Activated naive CD8-positive, alpha-beta T cell treated with anti-CD3 and anti-CD28 coated beads, Interleukin-2, amount 10 ng/mL, durations not matched to agents 7 days and 5 days (primary cell): ENCODE measurements around the gene CDC42BPA. TPM values are rescaled to one million over a fixed set of nuclear protein-coding genes. Genes with fewer than 3 reads are reported as not detected.

ENCODE experiments used
- ATAC-seq: fragments of 150-1000 bp; cut with Tn5 transposase; one replicate; pipeline ENCODE4 v1.10.0; 2021; ENCODE audit warnings: low read depth, moderate library complexity
- POLR2A ChIA-PET: fragments of 350-600 bp; sonication (Branson Sonifier 250); formaldehyde crosslinking; loops from one replicate; lab custom pipeline; 2021; ENCODE audit warnings: antibody characterized with exemption; lab: Charles Lee
- DNase-seq: peaks from one replicate; pipeline ENCODE4 v3.0.0; 2021
- H3K27ac Mint-ChIP-seq: one replicate; pipeline ENCODE4 v1.8.0; 2022; ENCODE audit warnings: mild to moderate bottlenecking, mixed read lengths
- H3K27me3 Mint-ChIP-seq: one replicate; pipeline ENCODE4 v1.8.0; 2022; ENCODE audit warnings: mild to moderate bottlenecking, moderate library complexity, mixed read lengths
- H3K36me3 Mint-ChIP-seq: one replicate; pipeline ENCODE4 v1.8.0; 2021; ENCODE audit warnings: mild to moderate bottlenecking, mixed read lengths
- H3K4me1 Mint-ChIP-seq: one replicate; pipeline ENCODE4 v1.8.0; 2021; ENCODE audit warnings: mixed read lengths
- H3K4me3 Mint-ChIP-seq: one replicate; pipeline ENCODE4 v1.8.0; 2022; ENCODE audit warnings: mild to moderate bottlenecking, moderate library complexity, mixed read lengths
- H3K9me3 Mint-ChIP-seq: one replicate; pipeline ENCODE4 v1.8.0; 2021; ENCODE audit warnings: mixed read lengths
- total RNA-seq, 2 experiments: library from RNA; stranded (reverse); gene quantifications; one replicate each; pipeline ENCODE4 v1.2.3, GENCODE V29; 2021

The CDC42BPA gene
- total RNA-seq, 2 experiments from 2014 or later: 0.91 to 1.2 TPM

GRCh38 chr1:227311389-227312001 is 6.8 kb downstream of the CDC42BPA start:
- Mint-ChIP-seq H3K27ac (no peak overlapping the region), H3K27me3 (peaks cover 30% of the 10 kb centered on the region), H3K4me3 (no peak overlapping the region), H3K4me1 (no peaks in the 10 kb centered on the region), H3K36me3 (no peaks in the 10 kb centered on the region), H3K9me3 (no peaks in the 10 kb centered on the region)
- no peak for DNase-seq
- no peak for ATAC-seq
- POLR2A ChIA-PET: no interaction called here

- no peak for DNase-seq
- H3K27me3 Mint-ChIP-seq: peaks cover 18% of the 10 kb centered on the region
- peaks cover 1% of the 10 kb centered on the region for H3K36me3 Mint-ChIP-seq
- no peak for ATAC-seq
- H3K27ac Mint-ChIP-seq: no peak overlapping the region
- H3K4me3 Mint-ChIP-seq: no peak overlapping the region
- no peaks in the 10 kb centered on the region for H3K4me1 Mint-ChIP-seq
- POLR2A ChIA-PET: interaction anchor here (0.7 kb wide), 1 partner anchor 1568 kb away, joined by 5 read pairs; no protein-coding TSS in a partner anchor
- H3K9me3 Mint-ChIP-seq: no peaks in the 10 kb centered on the region
Measured at GRCh38 chr1:227308367-227309336, 9.6 kb downstream of the CDC42BPA start.

- DNase-seq (no peak), ATAC-seq (no peak)
- no peak overlapping the region for H3K4me3 Mint-ChIP-seq
- peaks cover 15% of the 10 kb centered on the region for H3K27me3 Mint-ChIP-seq
- no peaks in the 10 kb centered on the region for H3K9me3 Mint-ChIP-seq
- H3K27ac Mint-ChIP-seq: no peak overlapping the region
- POLR2A ChIA-PET: no interaction called here
- peaks cover 1% of the 10 kb centered on the region for H3K36me3 Mint-ChIP-seq
- H3K4me1 Mint-ChIP-seq: no peaks in the 10 kb centered on the region
Measured at GRCh38 chr1:227306689-227307088, 11.6 kb downstream of the CDC42BPA start.

GRCh38 chr1:227305894-227306626 is 12.2 kb downstream of the CDC42BPA start:
- H3K36me3 Mint-ChIP-seq: peaks cover 1% of the 10 kb centered on the region

GRCh38 chr1:227304665-227305064 is 13.6 kb downstream of the CDC42BPA start:
- H3K4me1 Mint-ChIP-seq: no peaks in the 10 kb centered on the region
- H3K4me3 Mint-ChIP-seq: no peak overlapping the region
- POLR2A ChIA-PET: no interaction called here
- H3K27me3 Mint-ChIP-seq: peaks cover 11% of the 10 kb centered on the region
- DNase-seq (no peak), ATAC-seq (no peak)
- H3K9me3 Mint-ChIP-seq: no peaks in the 10 kb centered on the region
- H3K36me3 Mint-ChIP-seq: peaks cover 1% of the 10 kb centered on the region
- no peak overlapping the region for H3K27ac Mint-ChIP-seq

More at GRCh38 chr1:227305894-227306626, 12.2 kb downstream of the CDC42BPA start:
- POLR2A ChIA-PET: no interaction called here
- H3K4me1 Mint-ChIP-seq: no peaks in the 10 kb centered on the region
- no peak for ATAC-seq
- no peak for DNase-seq
- no peaks in the 10 kb centered on the region for H3K9me3 Mint-ChIP-seq
- no peak overlapping the region for H3K4me3 Mint-ChIP-seq
- H3K27me3 Mint-ChIP-seq: peaks cover 11% of the 10 kb centered on the region
- H3K27ac Mint-ChIP-seq: no peak overlapping the region

GRCh38 chr1:227303662-227304061 is 14.6 kb downstream of the CDC42BPA start:
- POLR2A ChIA-PET: no interaction called here
- H3K4me3 Mint-ChIP-seq: no peak overlapping the region
- H3K4me1 Mint-ChIP-seq: no peaks in the 10 kb centered on the region
- H3K9me3 Mint-ChIP-seq: no peaks in the 10 kb centered on the region
- ATAC-seq: no peak
- no peak for DNase-seq
- peaks cover 1% of the 10 kb centered on the region for H3K36me3 Mint-ChIP-seq
- no peak overlapping the region for H3K27ac Mint-ChIP-seq
- peaks cover 13% of the 10 kb centered on the region for H3K27me3 Mint-ChIP-seq

GRCh38 chr1:227300682-227301081 is 17.6 kb downstream of the CDC42BPA start:
- H3K4me3 Mint-ChIP-seq: no peak overlapping the region
- no peak for DNase-seq
- no peak for ATAC-seq
- H3K9me3 Mint-ChIP-seq: no peaks in the 10 kb centered on the region
- peaks cover 1% of the 10 kb centered on the region for H3K36me3 Mint-ChIP-seq
- H3K27me3 Mint-ChIP-seq: peaks cover 12% of the 10 kb centered on the region
- H3K4me1 Mint-ChIP-seq: no peaks in the 10 kb centered on the region
- POLR2A ChIA-PET: no interaction called here
- no peak overlapping the region for H3K27ac Mint-ChIP-seq

GRCh38 chr1:227299688-227300087 is 18.6 kb downstream of the CDC42BPA start:
- no peak for DNase-seq
- Mint-ChIP-seq H3K4me1 (no peaks in the 10 kb centered on the region), H3K9me3 (no peaks in the 10 kb centered on the region), H3K27me3 (peaks cover 12% of the 10 kb centered on the region), H3K36me3 (no peaks in the 10 kb centered on the region), H3K27ac (no peak overlapping the region), H3K4me3 (no peak overlapping the region)
- POLR2A ChIA-PET: no interaction called here
- no peak for ATAC-seq

- Mint-ChIP-seq H3K36me3 (no peaks in the 10 kb centered on the region), H3K4me1 (no peaks in the 10 kb centered on the region), H3K9me3 (no peaks in the 10 kb centered on the region), H3K4me3 (no peak overlapping the region), H3K27ac (no peak overlapping the region), H3K27me3 (peaks cover 12% of the 10 kb centered on the region)
- ATAC-seq: no peak
- DNase-seq: no peak
- POLR2A ChIA-PET: no interaction called here
Measured at GRCh38 chr1:227299241-227299627, 19.1 kb downstream of the CDC42BPA start.

- Mint-ChIP-seq H3K4me3 (no peak overlapping the region), H3K9me3 (no peaks in the 10 kb centered on the region), H3K36me3 (no peaks in the 10 kb centered on the region), H3K27me3 (peaks cover 12% of the 10 kb centered on the region), H3K27ac (no peak overlapping the region), H3K4me1 (no peaks in the 10 kb centered on the region)
- DNase-seq (no peak), ATAC-seq (no peak)
- POLR2A ChIA-PET: no interaction called here
Measured at GRCh38 chr1:227298512-227299240, 19.6 kb downstream of the CDC42BPA start.

GRCh38 chr1:227297073-227297793 is 21.1 kb downstream of the CDC42BPA start:
- DNase-seq (no peak), ATAC-seq (no peak)
- no peaks in the 10 kb centered on the region for H3K4me1 Mint-ChIP-seq
- H3K27ac Mint-ChIP-seq: no peak overlapping the region
- no peak overlapping the region for H3K4me3 Mint-ChIP-seq
- H3K27me3 Mint-ChIP-seq: peaks cover 8% of the 10 kb centered on the region
- no peaks in the 10 kb centered on the region for H3K36me3 Mint-ChIP-seq
- POLR2A ChIA-PET: no interaction called here
- H3K9me3 Mint-ChIP-seq: no peaks in the 10 kb centered on the region

GRCh38 chr1:227295609-227296008 is 22.7 kb downstream of the CDC42BPA start:
- no peak for DNase-seq
- H3K36me3 Mint-ChIP-seq: no peaks in the 10 kb centered on the region
- POLR2A ChIA-PET: no interaction called here
- no peaks in the 10 kb centered on the region for H3K9me3 Mint-ChIP-seq
- H3K27ac Mint-ChIP-seq: no peak overlapping the region
- no peak for ATAC-seq
- peaks cover 7% of the 10 kb centered on the region for H3K27me3 Mint-ChIP-seq
- H3K4me1 Mint-ChIP-seq: no peaks in the 10 kb centered on the region
- H3K4me3 Mint-ChIP-seq: no peak overlapping the region
